ENCODE measurements around the gene ANKLE2.
A peak's percentile ranks its signal among the peaks of the same experiment; 100 is the strongest.

The ANKLE2 gene

GRCh38 chr12:132724506-132725241 is 37.0 kb downstream of the ANKLE2 start:
- H3K27ac ChIP-seq, result no peak overlapping the region
- H3K4me3 ChIP-seq, result no peak overlapping the region

GRCh38 chr12:132723764-132724140 is 37.9 kb downstream of the ANKLE2 start:
- H3K27ac ChIP-seq, result peak overlapping the region in 1 of 21 experiments; percentile 42
- H3K4me3 ChIP-seq, result no peak overlapping the region

GRCh38 chr12:132723015-132723763 is 38.4 kb downstream of the ANKLE2 start:
- Histone ChIP-seq H3K27ac (no peak overlapping the region), H3K4me3 (no peak overlapping the region)

- no peak overlapping the region for H3K4me3 ChIP-seq
- H3K27ac ChIP-seq, result no peak overlapping the region
These were observed 40.9 kb downstream of the ANKLE2 start for GRCh38 chr12:132720606-132721345.

- Histone ChIP-seq H3K4me3 (no peak overlapping the region), H3K27ac (no peak overlapping the region)
These were observed 41.7 kb downstream of the ANKLE2 start for GRCh38 chr12:132719954-132720324.

- H3K4me3 ChIP-seq, result no peak overlapping the region
- H3K27ac ChIP-seq, result no peak overlapping the region
These were observed 42.3 kb downstream of the ANKLE2 start for GRCh38 chr12:132719141-132719953.

- no peak overlapping the region for H3K27ac ChIP-seq
- H3K4me3 ChIP-seq, result no peak overlapping the region
These were observed 43.0 kb downstream of the ANKLE2 start for GRCh38 chr12:132718644-132719043.

- Histone ChIP-seq H3K4me3 (no peak overlapping the region), H3K27ac (no peak overlapping the region)
These were observed 43.9 kb downstream of the ANKLE2 start for GRCh38 chr12:132717531-132718387.

- Histone ChIP-seq H3K4me3 (no peak overlapping the region), H3K27ac (no peak overlapping the region)
These were observed 44.6 kb downstream of the ANKLE2 start for GRCh38 chr12:132717011-132717410.

GRCh38 chr12:132716356-132716755 is 45.3 kb downstream of the ANKLE2 start:
- Histone ChIP-seq H3K4me3 (no peak overlapping the region), H3K27ac (no peak overlapping the region)

GRCh38 chr12:132715874-132716273 is 45.8 kb downstream of the ANKLE2 start:
- H3K4me3 ChIP-seq, result no peak overlapping the region

GRCh38 chr12:132713123-132713522 is 48.5 kb downstream of the ANKLE2 start:
- Histone ChIP-seq H3K4me3 (no peak overlapping the region), H3K27ac (peak overlapping the region in 8 of 21 experiments; percentile 5 to 66 (median 44))

More at GRCh38 chr12:132715874-132716273, 45.8 kb downstream of the ANKLE2 start:
- H3K27ac ChIP-seq, result no peak overlapping the region

- Histone ChIP-seq H3K27ac (peak overlapping the region in 20 of 21 experiments; percentile 5 to 92 (median 84)), H3K4me3 (peak overlapping the region; percentile 66 to 95 (median 86))
These were observed 50.4 kb downstream of the ANKLE2 start for GRCh38 chr12:132711080-132711843.

GRCh38 chr12:132710405-132711079 is 51.1 kb downstream of the ANKLE2 start, which contains the start of gene PGAM5:
PGAM5 (plus strand) TSS chr12:132710842; CDS start chr12:132710877, 35 bp downstream.
- Histone ChIP-seq H3K27ac (peak within 1 kb of the TSS in 20 of 21 experiments; percentile 69 to 92 (median 87)), H3K4me3 (peak within 1 kb of the TSS; percentile 66 to 95 (median 86))

GRCh38 chr12:132710043-132710404 is 51.6 kb downstream of the ANKLE2 start:
- Histone ChIP-seq H3K27ac (peak overlapping the region in 20 of 21 experiments; percentile 69 to 92 (median 87)), H3K4me3 (peak overlapping the region; percentile 66 to 95 (median 86))

GRCh38 chr12:132708150-132708549 is 53.5 kb downstream of the ANKLE2 start:
- Histone ChIP-seq H3K27ac (no peak overlapping the region), H3K4me3 (no peak overlapping the region)

- H3K4me3 ChIP-seq, result no peak overlapping the region
- H3K27ac ChIP-seq, result no peak overlapping the region
These were observed 54.4 kb downstream of the ANKLE2 start for GRCh38 chr12:132707241-132707640.
